ENCODE measurements around the gene MB21D2.

- TF ChIP-seq CTCF (IDR thresholded peaks at IDR 0.05; ENCODE audit: insufficient read depth, low read length, poor library complexity, severe bottlenecking), result no peak
- no peak for TF ChIP-seq EZH2phosphoT487 (conservative IDR thresholded peaks at IDR 0.05; ENCODE audit: low read length)
Measured at GRCh38 chr3:192834428-192834827, 83.2 kb downstream of the MB21D2 start.

Data from SU-DHL-6 (cell line).